OCI-LY7 (cell line): ENCODE results near the gene SCARF2.

ENCODE experiments used
- EZH2phosphoT487 ChIP-seq: fragments of 200-600 bp; sonication (generic); IDR thresholded peaks from 2 replicates; pipeline ENCODE4 v1.6.1; 2018; ENCODE audit warnings: low read depth, borderline replicate concordance, mild to moderate bottlenecking, mixed run types, antibody characterized with exemption, low read length, moderate library complexity, mixed read lengths
- TF ChIP-seq, protein P1 (sequence below): fragments of 200-600 bp; sonication (generic); conservative IDR thresholded peaks from 2 replicates; pipeline ENCODE4 v1.5.1; 2014; ENCODE audit warnings: mild to moderate bottlenecking, antibody characterized with exemption, low read length, moderate library complexity, mixed read lengths

- TF ChIP-seq, protein P1, sequence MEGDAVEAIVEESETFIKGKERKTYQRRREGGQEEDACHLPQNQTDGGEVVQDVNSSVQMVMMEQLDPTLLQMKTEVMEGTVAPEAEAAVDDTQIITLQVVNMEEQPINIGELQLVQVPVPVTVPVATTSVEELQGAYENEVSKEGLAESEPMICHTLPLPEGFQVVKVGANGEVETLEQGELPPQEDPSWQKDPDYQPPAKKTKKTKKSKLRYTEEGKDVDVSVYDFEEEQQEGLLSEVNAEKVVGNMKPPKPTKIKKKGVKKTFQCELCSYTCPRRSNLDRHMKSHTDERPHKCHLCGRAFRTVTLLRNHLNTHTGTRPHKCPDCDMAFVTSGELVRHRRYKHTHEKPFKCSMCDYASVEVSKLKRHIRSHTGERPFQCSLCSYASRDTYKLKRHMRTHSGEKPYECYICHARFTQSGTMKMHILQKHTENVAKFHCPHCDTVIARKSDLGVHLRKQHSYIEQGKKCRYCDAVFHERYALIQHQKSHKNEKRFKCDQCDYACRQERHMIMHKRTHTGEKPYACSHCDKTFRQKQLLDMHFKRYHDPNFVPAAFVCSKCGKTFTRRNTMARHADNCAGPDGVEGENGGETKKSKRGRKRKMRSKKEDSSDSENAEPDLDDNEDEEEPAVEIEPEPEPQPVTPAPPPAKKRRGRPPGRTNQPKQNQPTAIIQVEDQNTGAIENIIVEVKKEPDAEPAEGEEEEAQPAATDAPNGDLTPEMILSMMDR: no peak
- no peak for TF ChIP-seq EZH2phosphoT487
Observed at GRCh38 chr22:20405291-20405930, 32.2 kb downstream of the SCARF2 start.
